Breast epithelium (tissue), 4 donors: ENCODE results near the gene APBB2. TPM values are rescaled to one million over a fixed set of nuclear protein-coding genes. Genes with fewer than 3 reads are reported as not detected.

ENCODE experiments used
- DNase-seq, 2 donors: peaks; one replicate each; pipeline ENCODE4 v3.0.0-alpha.2; 2019; ENCODE audit warnings: low spot score in 2 of 2
- H3K27ac ChIP-seq, 2 donors: fragments of 200-600 bp; sonication (generic) in 1 of 2; one replicate each; pipeline ENCODE4 v1.5.1; 2016 to 2019; ENCODE audit warnings: mild to moderate bottlenecking in 1 of 2
- H3K27me3 ChIP-seq, 2 donors: fragments of 200-600 bp; sonication (generic) in 1 of 2; one replicate each; pipeline versions ENCODE4 v1.5.1 to v1.6.0; 2017 to 2019; ENCODE audit warnings: control low read depth in 1 of 2, mild to moderate bottlenecking in 1 of 2
- H3K36me3 ChIP-seq: fragments of 200-600 bp; one replicate; pipeline ENCODE4 v1.5.1; 2019
- H3K4me1 ChIP-seq, 2 donors: fragments of 200-600 bp; sonication (generic); one replicate each; pipeline ENCODE4 v1.5.1; 2016 to 2019; ENCODE audit warnings: control low read depth in 1 of 2
- H3K4me3 ChIP-seq, 3 donors: fragments of 200-600 bp; sonication (generic); 1 replicate in 2 of 3; 2 replicates in 1 of 3; pipeline ENCODE4 v1.5.1; 2016 to 2019; ENCODE audit warnings: mild to moderate bottlenecking in 3 of 3, moderate library complexity in 2 of 3
- H3K9me3 ChIP-seq, 2 donors: fragments of 200-600 bp; sonication (generic) in 1 of 2; one replicate each; pipeline ENCODE4 v1.5.1; 2016 to 2019; ENCODE audit warnings: control low read depth in 1 of 2
- CTCF ChIP-seq, 3 donors: fragments of 450-650 bp; IDR thresholded peaks; one replicate each; pipeline ENCODE4 v1.5.1; 2016 to 2017; ENCODE audit warnings: antibody characterized with exemption in 3 of 3, mild to moderate bottlenecking in 3 of 3, moderate library complexity in 3 of 3
- POLR2A ChIP-seq: fragments of 450-650 bp; IDR thresholded peaks from one replicate; pipeline ENCODE4 v1.6.1; 2016; ENCODE audit warnings: antibody characterized with exemption, mild to moderate bottlenecking, moderate library complexity
- POLR2AphosphoS5 ChIP-seq, 3 donors: sonication (generic); formaldehyde crosslinking; IDR thresholded peaks; one replicate each; pipeline ENCODE4 v1.6.1; 2017; ENCODE audit warnings: antibody characterized with exemption in 3 of 3
- intact Hi-C: fragments of 100-400 bp; cut with DNase I; formaldehyde crosslinking; loops from one replicate; pipeline ENCODE4 v1.15.1; 2023; ENCODE audit warnings: low total_unique reads
- total RNA-seq, 3 donors: library from RNA; depleted of rRNA; stranded (reverse); fragments of >200 nt; gene quantifications; one replicate each; pipeline ENCODE4 v1.1.0, GENCODE V29; 2016

Gene APBB2
- total RNA-seq, 3 donors from 2014 or later = 87.4 to 192 (median 153) TPM

- no peaks in the 10 kb centered on the region for H3K9me3 ChIP-seq
- no peak for DNase-seq
- no peaks in the 10 kb centered on the region for H3K27me3 ChIP-seq
- no peak overlapping the region for H3K4me3 ChIP-seq
- H3K27ac ChIP-seq = peak overlapping the region in 1 of 2 donors; percentile 12
- peaks cover 0 to 12% of the 10 kb centered on the region in 2 donors for H3K4me1 ChIP-seq
- TF ChIP-seq POLR2A (no peak), POLR2AphosphoS5 (IDR thresholded peaks at IDR 0.05) (no peak), CTCF (IDR thresholded peaks at IDR 0.05) (no peak)
- H3K36me3 ChIP-seq = no peaks in the 10 kb centered on the region
- intact Hi-C loops = no loop called here
These were observed 373.9 kb downstream of the APBB2 start for GRCh38 chr4:40840255-40840984.

- Histone ChIP-seq H3K27me3 (no peaks in the 10 kb centered on the region), H3K27ac (no peak overlapping the region), H3K4me1 (peaks cover 0 to 5% of the 10 kb centered on the region in 2 donors), H3K36me3 (no peaks in the 10 kb centered on the region), H3K4me3 (no peak overlapping the region), H3K9me3 (no peaks in the 10 kb centered on the region)
- intact Hi-C loops = no loop called here
- DNase-seq = no peak
- no peak for TF ChIP-seq POLR2A
- no peak for TF ChIP-seq POLR2AphosphoS5 (IDR thresholded peaks at IDR 0.05)
- TF ChIP-seq CTCF (IDR thresholded peaks at IDR 0.05) = no peak
These were observed 375.6 kb downstream of the APBB2 start for GRCh38 chr4:40838742-40839141.

- no peak for DNase-seq
- Histone ChIP-seq H3K4me3 (no peak overlapping the region), H3K4me1 (no peaks in the 10 kb centered on the region), H3K27ac (no peak overlapping the region), H3K9me3 (no peaks in the 10 kb centered on the region), H3K27me3 (no peaks in the 10 kb centered on the region), H3K36me3 (no peaks in the 10 kb centered on the region)
- intact Hi-C loops = no loop called here
- TF ChIP-seq POLR2AphosphoS5 (IDR thresholded peaks at IDR 0.05) = no peak
- no peak for TF ChIP-seq CTCF (IDR thresholded peaks at IDR 0.05)
- no peak for TF ChIP-seq POLR2A
These were observed 377.1 kb downstream of the APBB2 start for GRCh38 chr4:40837094-40837870.

- TF ChIP-seq POLR2AphosphoS5 (IDR thresholded peaks at IDR 0.05) (no peak), POLR2A (no peak), CTCF (IDR thresholded peaks at IDR 0.05) (no peak)
- H3K4me3 ChIP-seq = no peak overlapping the region
- H3K27me3 ChIP-seq = no peaks in the 10 kb centered on the region
- intact Hi-C loops = no loop called here
- no peaks in the 10 kb centered on the region for H3K36me3 ChIP-seq
- no peak overlapping the region for H3K27ac ChIP-seq
- no peaks in the 10 kb centered on the region for H3K4me1 ChIP-seq
- DNase-seq = no peak
- H3K9me3 ChIP-seq = no peaks in the 10 kb centered on the region
These were observed 381.1 kb downstream of the APBB2 start for GRCh38 chr4:40833212-40833611.

- DNase-seq = no peak
- intact Hi-C loops = no loop called here
- no peak overlapping the region for H3K27ac ChIP-seq
- no peaks in the 10 kb centered on the region for H3K27me3 ChIP-seq
- H3K4me3 ChIP-seq = no peak overlapping the region
- H3K9me3 ChIP-seq = no peaks in the 10 kb centered on the region
- no peaks in the 10 kb centered on the region for H3K4me1 ChIP-seq
- TF ChIP-seq CTCF (IDR thresholded peaks at IDR 0.05) (no peak), POLR2AphosphoS5 (IDR thresholded peaks at IDR 0.05) (no peak), POLR2A (no peak)
- H3K36me3 ChIP-seq = no peaks in the 10 kb centered on the region
These were observed 382.2 kb downstream of the APBB2 start for GRCh38 chr4:40832175-40832574.
